Loucy (cell line): ENCODE data around the gene IFITM1.
"Not testable (repeated sequence)": the region's sequence is repeated elsewhere in the genome, so short reads cannot be mapped to it uniquely, and the experiment has no call there.

ENCODE experiments used
- EZH2phosphoT487 ChIP-seq: fragments of 200-600 bp; IDR thresholded peaks from 2 replicates; pipeline ENCODE4 v1.6.1; 2018; ENCODE audit warnings: antibody characterized with exemption, mild to moderate bottlenecking, moderate library complexity, borderline replicate concordance
- TF ChIP-seq, protein P1 (sequence below): fragments of 200-600 bp; sonication (generic); conservative IDR thresholded peaks from 2 replicates; pipeline ENCODE4 v1.5.1; 2014; ENCODE audit warnings: mild to moderate bottlenecking, antibody characterized with exemption, low read length

DNA sequence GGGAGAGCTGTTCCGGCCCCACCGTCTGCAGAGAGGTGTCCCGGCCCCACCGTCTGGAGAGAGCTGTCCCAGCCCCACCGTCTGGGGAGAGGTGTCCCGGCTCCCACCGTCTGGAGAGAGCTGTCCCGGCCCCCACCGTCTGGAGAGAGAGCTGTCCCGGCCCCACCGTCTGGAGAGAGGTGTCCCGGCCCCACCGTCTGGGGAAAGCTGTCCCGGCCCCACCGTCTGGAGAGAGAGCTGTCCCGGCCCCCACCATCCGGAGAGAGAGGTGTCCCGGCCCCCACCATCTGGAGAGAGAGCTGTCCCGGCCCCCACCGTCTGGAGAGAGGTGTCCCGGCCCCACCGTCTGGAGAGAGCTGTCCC is 49.6 kb downstream of the IFITM1 start:
- TF ChIP-seq, protein P1, sequence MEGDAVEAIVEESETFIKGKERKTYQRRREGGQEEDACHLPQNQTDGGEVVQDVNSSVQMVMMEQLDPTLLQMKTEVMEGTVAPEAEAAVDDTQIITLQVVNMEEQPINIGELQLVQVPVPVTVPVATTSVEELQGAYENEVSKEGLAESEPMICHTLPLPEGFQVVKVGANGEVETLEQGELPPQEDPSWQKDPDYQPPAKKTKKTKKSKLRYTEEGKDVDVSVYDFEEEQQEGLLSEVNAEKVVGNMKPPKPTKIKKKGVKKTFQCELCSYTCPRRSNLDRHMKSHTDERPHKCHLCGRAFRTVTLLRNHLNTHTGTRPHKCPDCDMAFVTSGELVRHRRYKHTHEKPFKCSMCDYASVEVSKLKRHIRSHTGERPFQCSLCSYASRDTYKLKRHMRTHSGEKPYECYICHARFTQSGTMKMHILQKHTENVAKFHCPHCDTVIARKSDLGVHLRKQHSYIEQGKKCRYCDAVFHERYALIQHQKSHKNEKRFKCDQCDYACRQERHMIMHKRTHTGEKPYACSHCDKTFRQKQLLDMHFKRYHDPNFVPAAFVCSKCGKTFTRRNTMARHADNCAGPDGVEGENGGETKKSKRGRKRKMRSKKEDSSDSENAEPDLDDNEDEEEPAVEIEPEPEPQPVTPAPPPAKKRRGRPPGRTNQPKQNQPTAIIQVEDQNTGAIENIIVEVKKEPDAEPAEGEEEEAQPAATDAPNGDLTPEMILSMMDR, result not testable (repeated sequence)
- TF ChIP-seq EZH2phosphoT487, result not testable (repeated sequence)
